GM12865 (cell line): ENCODE measurements around the gene TWSG1.
"Not testable (repeated sequence)": the region's sequence is repeated elsewhere in the genome, so short reads cannot be mapped to it uniquely, and the experiment has no call there.

Source experiments
- DNase-seq: peaks from one replicate; pipeline ENCODE4 v3.0.0; 2010; ENCODE audit warnings: low read depth
- H3K4me3 ChIP-seq: 2 replicates; pipeline ENCODE4 v1.5.1; 2011; ENCODE audit warnings: mild to moderate bottlenecking, low read depth, low read length, control low read depth
- TF ChIP-seq, protein P1 (sequence below): IDR thresholded peaks from 2 replicates; pipeline ENCODE4 v1.5.1; 2011; ENCODE audit warnings: low read length, control low read depth, low read depth, inconsistent platforms; ENCODE audit not compliant: insufficient read depth; ENCODE audit errors: missing control alignments

TWSG1 gene

GRCh38 chr18:9362869-9363268 lies 28.3 kb downstream of the TWSG1 start:
- no peak for DNase-seq
- no peak overlapping the region for H3K4me3 ChIP-seq
- TF ChIP-seq, protein P1, sequence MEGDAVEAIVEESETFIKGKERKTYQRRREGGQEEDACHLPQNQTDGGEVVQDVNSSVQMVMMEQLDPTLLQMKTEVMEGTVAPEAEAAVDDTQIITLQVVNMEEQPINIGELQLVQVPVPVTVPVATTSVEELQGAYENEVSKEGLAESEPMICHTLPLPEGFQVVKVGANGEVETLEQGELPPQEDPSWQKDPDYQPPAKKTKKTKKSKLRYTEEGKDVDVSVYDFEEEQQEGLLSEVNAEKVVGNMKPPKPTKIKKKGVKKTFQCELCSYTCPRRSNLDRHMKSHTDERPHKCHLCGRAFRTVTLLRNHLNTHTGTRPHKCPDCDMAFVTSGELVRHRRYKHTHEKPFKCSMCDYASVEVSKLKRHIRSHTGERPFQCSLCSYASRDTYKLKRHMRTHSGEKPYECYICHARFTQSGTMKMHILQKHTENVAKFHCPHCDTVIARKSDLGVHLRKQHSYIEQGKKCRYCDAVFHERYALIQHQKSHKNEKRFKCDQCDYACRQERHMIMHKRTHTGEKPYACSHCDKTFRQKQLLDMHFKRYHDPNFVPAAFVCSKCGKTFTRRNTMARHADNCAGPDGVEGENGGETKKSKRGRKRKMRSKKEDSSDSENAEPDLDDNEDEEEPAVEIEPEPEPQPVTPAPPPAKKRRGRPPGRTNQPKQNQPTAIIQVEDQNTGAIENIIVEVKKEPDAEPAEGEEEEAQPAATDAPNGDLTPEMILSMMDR: no peak

DNA sequence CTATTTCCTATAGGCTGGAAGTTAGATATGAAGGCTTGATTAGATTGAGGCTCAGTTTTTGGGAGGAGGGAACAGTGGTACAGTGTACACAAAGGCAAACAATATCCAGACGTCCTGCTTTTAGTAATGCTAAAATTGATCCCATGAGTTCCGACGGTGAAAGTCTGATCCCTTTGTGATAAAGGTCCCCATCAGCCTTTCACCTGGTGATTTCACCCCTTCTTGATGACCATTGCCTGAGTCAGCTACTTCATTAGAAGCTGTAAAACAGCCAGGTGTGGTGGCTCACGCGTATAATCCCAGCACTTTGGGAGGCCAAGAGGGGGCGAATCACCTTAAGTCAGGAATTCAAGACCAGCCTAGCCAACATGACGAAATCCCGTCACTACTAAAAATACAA lies 29.7 kb downstream of the TWSG1 start:
- no peak overlapping the region for H3K4me3 ChIP-seq
- TF ChIP-seq, protein P1: no peak
- DNase-seq: no peak

DNA sequence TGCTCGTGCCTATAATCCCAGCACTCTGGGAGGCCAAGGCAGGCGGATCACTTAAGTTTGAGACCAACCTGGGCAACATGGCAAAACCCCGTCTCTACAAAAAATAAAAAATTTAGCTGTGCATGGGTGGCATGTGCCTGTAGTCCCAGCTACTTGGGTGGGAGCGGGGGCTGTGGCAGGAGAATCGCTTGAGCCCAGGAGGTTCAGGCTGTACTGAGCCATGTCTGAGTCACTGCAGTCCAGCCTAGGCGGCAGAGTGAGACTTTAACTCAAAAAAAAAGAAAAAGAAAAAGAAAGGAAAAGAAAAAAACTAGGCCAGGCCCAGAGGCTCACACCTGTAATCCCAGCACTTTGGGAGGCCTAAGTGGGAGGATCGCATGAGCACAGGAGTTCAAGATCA lies 30.8 kb downstream of the TWSG1 start:
- H3K4me3 ChIP-seq: no peak overlapping the region
- DNase-seq: no peak
- TF ChIP-seq, protein P1: no peak

- TF ChIP-seq, protein P1: no peak
- no peak overlapping the region for H3K4me3 ChIP-seq
- no peak for DNase-seq
These were observed 31.6 kb downstream of the TWSG1 start for GRCh38 chr18:9366126-9366714.

- DNase-seq: not testable (repeated sequence)
These were observed 38.7 kb downstream of the TWSG1 start for GRCh38 chr18:9373254-9373653.

GRCh38 chr18:9379118-9379517 lies 44.5 kb downstream of the TWSG1 start:
- DNase-seq: no peak
- TF ChIP-seq, protein P1: no peak

More at GRCh38 chr18:9373254-9373653, 38.7 kb downstream of the TWSG1 start:
- not testable (repeated sequence) for H3K4me3 ChIP-seq

GRCh38 chr18:9380101-9380500 lies 45.5 kb downstream of the TWSG1 start:
- H3K4me3 ChIP-seq: no peak overlapping the region
- no peak for DNase-seq
- TF ChIP-seq, protein P1: no peak

More at GRCh38 chr18:9379118-9379517, 44.5 kb downstream of the TWSG1 start:
- H3K4me3 ChIP-seq: no peak overlapping the region
